LHCN-M2 (cell line): Measurements from ENCODE around the gene FAM47E. TPM values are rescaled to one million over a fixed set of nuclear protein-coding genes. Genes with fewer than 3 reads are reported as not detected.
"Not testable (repeated sequence)": the region's sequence is repeated elsewhere in the genome, so short reads cannot be mapped to it uniquely, and the experiment has no call there.

Experiments
- DNase-seq: peaks from one replicate; pipeline ENCODE4 v3.0.0-alpha.2; 2012; ENCODE audit warnings: low read depth
- total RNA-seq: library from RNA; depleted of rRNA; stranded (reverse); fragments of >200 nt; gene quantifications from 2 replicates; pipeline ENCODE4 v1.2.3, GENCODE V29; 2014

Gene FAM47E
- total RNA-seq, 1 experiment from 2014 or later, result 0.11 TPM

DNA sequence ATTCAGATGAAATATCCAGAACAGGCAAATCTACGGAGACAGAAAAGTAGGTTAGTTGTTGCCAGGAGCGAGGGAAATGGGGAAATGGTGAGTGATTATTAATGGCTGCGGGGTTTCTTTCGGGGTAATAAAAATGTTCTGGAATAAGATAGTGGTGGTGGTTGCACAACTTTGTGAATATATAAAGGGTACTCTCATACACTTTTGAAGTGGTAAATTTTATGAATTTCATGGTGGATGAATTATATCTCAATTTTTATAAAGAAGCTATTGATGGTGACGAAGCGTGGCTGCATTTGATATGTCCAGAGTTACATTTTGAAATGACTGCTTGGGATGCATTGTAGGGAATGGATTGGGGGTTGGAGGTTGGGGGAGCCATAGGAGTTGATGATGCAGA lies 16.3 kb downstream of the FAM47E start:
- DNase-seq, result no peak

DNA sequence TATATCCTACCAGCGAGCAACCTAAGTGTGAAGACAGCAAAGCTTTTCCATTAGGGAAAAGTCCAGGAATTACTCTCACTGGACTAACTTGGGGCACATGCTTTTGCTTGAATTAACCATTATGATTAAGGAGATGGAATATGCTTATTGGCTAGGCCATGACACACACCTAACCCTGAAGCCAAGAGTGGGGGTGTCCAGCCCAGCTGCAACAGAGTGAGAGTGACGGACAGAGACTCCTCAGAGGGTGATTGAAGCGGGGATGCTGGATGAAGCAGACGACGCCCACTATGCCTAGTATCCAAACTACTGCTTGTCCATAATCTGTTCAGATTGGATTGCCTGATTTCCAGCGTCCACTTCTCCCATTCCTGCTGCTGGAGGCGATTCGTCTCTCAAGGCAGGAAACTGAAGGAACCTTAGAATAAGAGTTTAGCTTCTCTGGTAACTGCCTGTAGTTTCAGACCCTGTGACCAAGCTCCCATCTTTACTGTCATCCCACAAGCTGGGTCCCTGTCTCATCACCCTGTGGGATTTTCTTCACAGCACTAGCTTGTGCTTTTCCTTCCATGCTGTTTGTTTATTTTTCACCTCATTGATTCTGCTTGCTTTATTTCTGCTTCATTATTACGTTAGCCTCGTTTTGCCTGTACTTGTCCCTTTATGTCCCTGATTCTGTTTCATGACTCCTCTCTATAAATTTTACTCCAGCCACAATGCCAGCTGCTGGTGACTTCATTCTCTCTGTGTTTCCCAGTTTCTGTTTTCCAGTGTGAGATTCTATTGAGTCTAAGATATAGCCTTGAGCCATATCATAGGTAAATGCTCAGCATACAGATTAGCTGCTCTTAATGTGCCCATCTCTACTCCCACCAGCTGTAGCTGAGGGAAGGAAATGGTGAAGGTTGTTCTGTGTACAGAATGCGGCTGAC lies 19.0 kb downstream of the FAM47E start:
- DNase-seq, result no peak

DNA sequence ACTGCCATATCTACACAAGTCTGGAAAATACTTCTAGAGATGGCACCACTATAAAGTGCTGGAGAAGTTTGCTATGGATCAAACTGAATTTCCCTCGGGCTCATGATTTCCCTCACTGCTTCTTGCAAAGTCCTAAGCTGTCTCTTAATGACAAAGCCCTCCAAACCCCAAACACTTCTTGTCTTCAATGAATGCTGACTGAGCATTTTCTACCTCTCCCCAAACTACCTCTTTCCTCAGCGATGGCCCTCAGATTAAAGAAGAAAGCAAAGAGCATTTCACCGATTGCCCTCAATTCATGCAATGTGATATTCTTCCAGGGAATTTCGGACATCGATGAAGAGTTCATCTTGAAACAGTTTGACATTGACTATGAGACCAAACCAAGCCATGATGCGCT lies 19.7 kb downstream of the FAM47E start:
- no peak for DNase-seq

DNA sequence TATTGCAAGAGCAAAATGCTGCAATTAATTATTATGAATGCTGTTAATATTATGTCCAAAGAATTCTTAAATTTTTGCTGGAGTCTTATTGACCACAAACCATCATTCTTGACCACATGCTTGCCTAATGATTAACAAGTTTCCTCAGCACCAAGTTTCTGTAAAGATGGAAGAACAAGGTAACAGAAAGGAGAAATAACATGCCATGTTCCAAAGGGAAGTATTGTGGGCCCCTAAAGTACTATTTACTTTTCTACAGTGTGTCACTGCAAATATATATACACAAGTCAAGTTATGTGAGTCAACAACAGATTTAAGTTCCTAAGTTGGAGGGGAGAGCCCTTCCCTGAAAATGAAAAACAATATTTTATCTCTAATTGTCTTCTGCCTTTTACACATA lies 20.6 kb downstream of the FAM47E start:
- no peak for DNase-seq

DNA sequence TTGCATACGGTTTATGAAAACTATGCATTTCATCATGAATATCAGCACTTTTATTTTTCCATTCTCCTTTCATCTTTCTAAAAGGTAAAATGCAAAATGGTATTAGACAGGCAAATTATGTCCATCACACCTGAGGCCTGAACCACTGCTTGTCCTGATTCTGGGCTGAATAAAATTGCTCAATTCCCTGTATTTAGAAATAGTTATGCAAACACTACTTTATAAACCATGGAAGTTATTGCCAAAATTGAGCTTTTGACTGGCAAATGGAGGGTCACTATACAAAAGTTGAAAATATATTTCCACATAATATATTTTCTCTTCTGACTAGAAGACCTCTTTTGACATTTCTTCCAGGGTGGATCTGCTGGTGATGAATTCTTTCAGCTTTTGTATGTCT lies 21.1 kb downstream of the FAM47E start:
- DNase-seq, result no peak

DNA sequence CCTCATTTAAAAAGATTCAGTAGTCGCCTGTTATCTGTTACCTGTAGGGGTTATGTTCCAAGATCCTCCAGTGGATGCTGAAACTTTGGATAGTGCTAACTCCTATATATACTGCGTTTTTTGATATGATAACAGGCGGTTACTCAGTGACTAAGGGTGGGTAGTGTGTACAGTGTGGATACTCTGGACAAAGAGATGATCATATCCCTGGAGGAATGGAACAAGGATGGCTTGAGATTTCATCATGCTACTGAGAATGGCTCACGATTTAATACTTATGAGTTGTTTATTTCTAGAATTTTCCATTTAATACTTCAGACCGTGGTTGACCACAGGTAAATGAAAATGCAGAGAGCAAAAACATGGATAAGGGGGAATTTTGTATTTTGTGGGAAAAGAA lies 21.5 kb downstream of the FAM47E start:
- DNase-seq, result no peak

DNA sequence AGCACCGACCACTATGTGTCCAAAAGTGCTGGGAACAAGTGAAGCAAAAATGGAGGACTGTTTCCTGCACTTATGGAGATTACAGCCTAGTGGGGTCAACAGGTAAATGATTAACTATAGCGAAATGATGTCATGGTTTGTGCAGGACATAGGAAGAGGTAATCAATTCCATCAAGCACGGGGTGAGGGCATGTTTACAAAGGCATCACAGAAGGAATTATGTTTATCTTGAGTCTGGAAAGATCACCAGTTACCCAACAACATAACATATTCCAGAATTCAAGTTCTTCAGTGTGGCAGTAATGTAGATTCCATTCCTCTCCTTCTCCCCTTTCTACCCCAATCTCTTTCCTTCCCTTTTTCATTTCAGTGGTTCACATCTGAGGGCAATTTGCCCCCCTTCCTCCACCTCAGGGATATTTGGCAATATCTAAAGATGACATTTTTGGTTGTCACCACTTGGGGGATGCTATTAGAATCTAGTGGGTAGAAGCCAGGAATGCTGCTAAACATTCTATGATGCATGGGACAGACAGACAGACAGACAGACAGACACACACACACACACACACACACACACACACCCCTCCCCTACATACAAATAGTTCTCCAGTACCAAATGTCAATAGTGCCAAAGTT lies 24.1 kb downstream of the FAM47E start:
- DNase-seq, result no peak

DNA sequence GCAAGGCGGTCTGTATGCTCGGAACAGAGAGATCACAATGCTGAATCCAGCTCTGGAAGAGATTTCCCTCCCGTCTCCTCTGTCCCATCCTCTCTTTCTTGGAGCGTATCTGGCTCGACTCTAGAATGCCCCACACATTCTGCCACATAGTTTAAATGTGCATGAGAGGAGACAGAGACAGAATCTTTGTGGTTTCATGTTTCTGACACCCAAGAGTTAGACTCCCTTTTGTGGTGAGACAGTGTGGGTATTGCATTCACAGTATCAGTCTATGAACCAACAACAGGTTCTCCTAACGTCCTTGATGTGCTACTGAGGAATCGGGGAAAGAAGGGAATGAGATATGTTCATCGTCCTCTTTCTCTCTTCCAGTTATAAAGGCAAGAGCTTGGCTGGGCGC lies 25.3 kb downstream of the FAM47E start:
- no peak for DNase-seq

DNA sequence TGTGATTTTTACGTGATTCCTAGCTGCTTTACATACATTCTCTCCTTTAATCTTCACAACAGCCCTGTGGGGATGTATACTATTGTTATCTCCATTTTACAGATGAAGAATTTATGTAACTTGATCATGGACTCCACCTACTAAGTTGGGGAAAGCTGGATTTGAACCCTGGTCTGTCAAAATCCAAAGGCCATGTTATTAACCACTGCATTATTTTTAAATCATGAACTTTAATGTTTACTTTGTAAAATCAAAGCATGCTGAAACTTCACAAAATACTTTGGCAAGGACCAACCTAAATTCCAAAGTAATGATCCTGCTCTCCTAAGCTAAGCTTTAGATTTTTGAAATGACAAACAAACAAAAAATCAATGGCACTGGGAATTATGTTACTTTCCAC lies 26.1 kb downstream of the FAM47E start:
- no peak for DNase-seq

DNA sequence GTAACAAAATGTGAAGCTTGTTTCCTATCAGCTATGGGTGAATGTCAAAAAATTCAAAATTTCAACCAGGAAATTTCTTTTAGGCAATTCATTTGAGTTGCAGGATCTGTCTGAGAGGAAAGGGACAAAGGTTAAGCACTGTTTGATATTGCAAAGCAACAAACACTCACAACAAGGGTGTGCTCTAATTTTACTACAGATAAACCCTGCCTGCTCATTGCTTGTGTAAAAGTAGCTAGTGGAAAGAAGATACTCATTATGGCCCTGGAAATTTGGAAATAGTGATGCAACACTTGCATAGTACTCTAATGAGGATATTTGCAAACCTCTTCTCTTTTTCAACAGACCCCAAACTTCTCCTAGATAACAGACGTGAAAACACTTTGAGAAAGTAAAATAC lies 27.1 kb downstream of the FAM47E start:
- no peak for DNase-seq

DNA sequence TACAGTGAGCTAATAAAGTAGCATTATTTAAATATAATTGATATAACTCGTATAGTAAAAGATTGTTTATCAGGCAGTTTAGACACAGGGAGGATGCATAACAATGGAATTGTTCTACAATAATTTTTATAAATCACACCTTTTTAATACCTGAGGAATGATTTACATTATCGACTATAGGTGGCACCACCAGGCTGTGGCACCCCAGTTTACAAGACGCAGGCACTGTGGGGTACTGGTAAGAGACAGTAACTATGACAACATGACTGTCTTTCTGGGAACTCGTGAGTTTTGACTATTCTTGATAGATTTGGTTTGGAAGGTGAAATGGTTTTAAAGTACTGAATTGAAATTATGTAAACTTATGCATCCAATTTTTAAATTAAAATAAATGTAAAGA lies 27.9 kb downstream of the FAM47E start:
- no peak for DNase-seq

DNA sequence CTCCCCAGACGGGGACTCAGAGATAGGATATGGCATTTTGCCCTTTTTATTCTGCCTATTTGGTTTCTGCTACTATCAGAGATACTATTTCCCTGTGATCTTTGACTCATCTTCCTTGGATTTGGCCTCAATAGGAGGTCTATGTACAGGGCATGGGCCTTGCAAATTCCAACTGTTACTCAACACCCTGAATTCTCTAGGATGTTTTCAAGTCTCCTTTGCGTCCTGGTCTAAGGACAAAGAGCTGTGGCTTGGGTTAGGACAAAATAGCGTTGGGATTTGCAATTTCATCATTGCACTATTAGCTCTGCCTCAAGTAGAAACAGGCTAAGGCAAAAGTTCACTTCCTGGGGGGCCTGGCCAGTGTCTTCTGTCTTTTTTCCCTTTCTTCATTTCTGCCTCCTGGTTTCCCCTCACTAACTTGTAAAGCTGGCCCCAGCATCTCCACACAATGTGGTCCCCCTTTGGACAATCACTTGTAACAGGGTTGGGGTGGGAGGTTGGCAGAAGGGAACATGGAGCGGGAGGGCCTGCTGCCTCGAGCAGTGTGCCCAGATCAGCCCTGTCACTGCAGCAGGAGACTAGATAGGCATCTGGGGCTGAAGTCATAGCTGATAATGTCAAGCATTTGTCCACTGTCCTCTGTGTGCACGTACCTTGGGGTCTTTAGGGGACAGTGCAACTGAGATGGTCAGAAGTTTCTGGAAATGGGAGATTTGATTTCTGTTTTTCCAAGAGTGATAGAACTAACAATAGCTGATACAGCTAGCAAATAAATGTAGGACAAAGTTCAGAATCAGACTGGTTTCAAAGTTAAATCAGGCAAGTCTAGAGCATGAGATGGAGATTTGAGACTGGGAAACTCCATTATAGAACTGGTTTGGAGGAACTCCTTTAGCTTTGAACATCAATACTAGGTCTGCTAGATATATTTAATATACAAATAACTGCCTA lies 29.2 kb downstream of the FAM47E start:
- DNase-seq, result no peak

DNA sequence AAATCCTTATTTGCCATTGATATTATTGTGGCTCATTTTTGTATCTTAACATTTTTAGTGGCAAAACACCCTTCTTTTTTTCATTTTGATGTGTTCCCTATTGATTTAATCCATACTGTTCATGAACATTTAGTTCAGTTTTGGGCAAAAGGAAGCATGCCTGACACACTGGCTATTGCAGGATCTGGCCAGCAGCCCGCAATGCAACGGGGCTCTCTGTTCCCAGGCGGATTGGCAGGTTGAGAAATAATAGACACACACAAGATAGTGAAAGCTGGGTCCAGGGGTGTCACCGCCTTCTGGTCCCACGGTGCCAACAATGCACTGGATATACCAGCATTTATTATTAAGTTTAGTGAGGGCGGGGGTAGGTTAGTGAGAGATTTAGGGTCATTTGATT lies 30.1 kb downstream of the FAM47E start:
- not testable (repeated sequence) for DNase-seq

DNA sequence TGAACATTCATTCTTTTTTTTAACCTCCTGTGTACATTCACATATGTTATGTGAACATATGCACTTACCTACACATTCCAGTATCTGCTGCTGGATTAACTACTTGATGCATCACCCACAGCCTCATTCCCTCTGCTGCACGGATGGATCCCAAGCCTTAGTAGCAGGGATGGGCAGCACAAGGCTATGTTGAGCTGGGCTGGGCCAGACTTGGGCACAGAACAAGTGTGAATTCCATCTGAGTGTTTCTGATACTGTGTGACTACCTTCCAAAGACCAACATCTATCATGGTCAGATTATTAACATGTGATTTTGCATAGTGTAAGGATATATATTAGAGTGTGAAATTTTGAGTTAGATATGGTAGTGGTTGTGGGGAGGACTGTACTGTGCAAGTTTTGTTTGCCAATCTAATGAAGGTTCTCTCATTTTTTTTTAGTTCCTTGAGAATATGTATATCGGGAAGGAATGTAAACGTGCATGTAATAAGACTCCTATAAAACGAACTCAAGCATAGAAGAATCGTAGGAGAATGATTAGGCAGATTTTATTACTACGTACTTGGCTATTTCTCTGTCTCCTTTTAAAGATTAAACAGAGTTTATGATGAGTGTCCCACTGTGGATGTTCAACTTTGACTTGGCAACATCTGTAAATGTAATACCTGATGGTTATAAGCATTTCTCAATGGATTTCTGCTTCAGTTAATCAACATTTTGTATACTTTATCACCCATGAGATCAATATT lies 31.6 kb downstream of the FAM47E start:
- no peak for DNase-seq

DNA sequence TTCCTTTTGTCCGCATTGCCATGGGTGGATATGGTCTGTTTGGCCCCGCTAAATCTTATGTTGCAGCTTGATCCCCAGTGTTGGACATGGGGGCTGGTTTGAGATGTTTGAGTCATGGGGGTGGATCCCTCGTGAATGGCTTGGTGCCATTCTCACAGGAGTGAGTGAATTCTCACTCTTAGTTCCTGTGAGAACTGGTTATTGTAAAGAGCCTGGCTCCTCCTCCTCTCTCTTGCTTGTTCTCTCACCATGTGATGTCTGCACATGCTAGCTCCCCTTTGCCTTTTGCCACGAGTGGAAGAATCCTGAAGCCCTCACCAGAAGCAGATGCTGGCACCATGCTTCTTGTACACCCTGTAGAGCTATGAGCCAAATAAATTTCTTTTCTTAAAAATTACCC lies 32.4 kb downstream of the FAM47E start:
- no peak for DNase-seq

DNA sequence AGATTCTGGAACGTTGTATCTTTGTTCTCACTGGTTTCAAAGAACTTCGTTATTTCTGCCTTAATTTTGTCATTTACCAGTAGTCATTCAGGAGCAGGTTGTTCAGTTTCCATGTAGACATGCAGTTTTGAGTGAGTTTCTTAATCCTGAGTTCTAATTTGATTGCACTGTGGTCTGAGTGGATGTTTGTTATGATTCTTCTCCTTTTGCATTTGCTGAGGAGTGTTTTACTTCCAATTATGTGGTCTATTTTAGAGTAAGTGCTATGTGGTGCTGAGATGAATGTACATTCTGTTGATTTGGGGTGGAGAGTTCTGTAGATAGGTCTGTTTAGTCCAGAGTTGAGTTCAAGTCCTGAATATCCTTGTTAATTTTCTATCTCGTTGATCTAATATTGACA lies 36.3 kb downstream of the FAM47E start:
- not testable (repeated sequence) for DNase-seq

DNA sequence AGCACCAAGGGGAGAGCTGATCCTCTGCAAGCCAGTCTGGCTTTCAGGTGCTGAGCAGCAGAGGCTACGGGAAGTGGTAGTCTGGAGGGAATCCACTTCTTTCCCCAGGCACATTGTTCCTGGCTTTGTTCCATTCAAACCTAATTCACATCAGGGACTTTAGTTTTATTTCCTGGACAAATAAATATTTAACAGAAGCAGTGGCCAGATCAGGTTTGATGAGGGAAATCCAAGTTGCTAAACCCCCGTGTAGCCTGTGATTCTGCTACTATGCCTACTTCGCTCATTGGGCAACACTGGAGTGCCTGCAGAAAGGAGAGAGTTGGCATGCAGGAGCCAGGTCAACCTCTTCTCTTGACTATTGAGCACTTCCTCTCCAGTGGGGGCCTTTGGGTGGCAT lies 41.2 kb downstream of the FAM47E start:
- DNase-seq, result no peak

DNA sequence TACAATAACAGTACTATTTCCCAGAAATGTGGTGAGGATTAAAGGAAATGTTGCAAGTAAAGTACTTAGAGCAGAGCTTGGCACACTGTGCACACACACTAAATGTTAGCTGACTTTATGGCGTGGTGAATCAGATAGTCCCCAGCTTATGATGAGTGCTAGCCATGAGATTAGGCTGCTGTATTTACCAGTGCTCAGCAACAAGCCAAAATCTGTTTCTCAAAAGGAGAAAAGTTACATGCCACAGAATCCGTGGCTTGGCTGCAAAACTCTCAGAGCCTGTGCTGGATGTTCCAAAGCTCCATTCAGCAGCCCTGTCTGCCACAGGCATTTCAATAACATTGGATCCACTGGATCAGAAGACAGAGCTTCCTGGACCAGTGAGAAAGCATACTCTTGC lies 42.3 kb downstream of the FAM47E start:
- no peak for DNase-seq

DNA sequence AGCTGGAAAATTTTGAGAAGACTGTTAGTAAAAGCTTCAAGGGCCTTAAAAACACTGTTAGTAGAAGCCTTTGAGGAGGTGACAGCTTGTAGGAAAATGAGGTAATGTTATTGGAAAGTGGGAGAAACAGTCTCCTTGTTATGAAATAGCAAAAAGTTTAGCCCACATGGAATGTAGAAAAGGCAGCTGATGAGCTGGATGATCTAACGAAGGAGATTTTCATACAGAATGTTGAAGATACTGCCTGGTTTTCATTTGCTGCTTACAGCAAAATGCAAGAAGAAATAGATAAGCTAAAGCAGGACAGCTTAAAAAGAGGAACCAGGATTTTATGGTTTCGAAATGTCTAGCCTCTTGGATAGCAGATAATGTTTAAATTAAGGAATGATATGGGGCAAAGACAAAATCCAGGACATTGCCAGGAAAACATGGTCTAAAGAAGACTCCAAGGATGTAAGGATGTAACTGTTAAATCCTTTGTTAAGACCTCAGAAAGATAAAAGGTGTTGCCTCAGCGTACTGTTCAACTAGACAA lies 44.8 kb downstream of the FAM47E start:
- no peak for DNase-seq

DNA sequence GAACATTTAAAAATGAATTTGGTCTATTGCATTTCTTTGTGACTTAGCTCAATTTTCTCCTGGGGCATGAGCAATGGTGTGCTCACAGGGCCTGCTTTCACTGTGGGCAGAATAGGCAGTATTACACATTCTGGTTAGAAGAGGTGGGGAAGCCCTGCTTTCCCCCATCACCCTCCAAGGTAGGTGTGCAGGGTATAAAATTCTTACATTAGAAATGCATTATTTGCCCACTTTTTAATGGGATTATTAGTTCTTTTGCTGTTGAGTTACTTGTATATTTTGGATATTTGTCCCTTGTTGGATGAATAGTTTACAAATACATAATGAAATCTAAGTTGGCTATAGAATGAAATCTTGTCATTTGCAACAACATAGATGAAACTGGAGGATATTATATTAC lies 46.7 kb downstream of the FAM47E start:
- DNase-seq, result no peak

DNA sequence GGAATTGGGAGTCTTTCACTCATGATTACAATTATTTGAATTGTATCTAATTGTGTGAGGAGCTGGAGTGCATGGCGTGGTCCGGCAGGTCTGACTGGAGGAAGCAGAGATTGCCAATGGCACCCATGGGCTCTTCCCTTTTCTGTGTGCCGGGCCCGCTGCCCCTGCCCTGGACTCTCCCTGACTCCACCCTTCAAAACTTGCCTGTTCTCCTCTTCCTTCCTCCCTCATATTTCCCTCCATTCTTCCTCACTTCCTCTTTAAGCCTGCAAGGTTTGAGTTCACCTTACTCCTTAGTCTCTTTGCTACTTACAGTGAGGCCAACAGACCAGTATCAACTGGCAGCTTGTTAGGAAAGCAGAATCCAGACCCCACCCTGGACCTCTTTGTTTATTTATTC lies 48.5 kb downstream of the FAM47E start:
- DNase-seq, result no peak
